Keratinocyte (primary cell): Measurements from ENCODE around the gene SNX12. TPM values are rescaled to one million over a fixed set of nuclear protein-coding genes. Genes with fewer than 3 reads are reported as not detected.
"Not testable (repeated sequence)": the region's sequence is repeated elsewhere in the genome, so short reads cannot be mapped to it uniquely, and the experiment has no call there.

Source experiments
- DNase-seq: peaks from one replicate; pipeline ENCODE4 v3.0.0-alpha.2; 2011; ENCODE audit warnings: low read depth, missing footprints, low spot score
- FAIRE-seq: peaks from 2 replicates; lab custom pipeline; 2011; peaks lifted over from hg19 to GRCh38; lab: Jason Lieb, UNC
- H2AFZ ChIP-seq: 2 replicates; pipeline ENCODE4 v1.6.0; 2012; ENCODE audit warnings: low read length, control low read depth, inconsistent platforms; ENCODE audit not compliant: control insufficient read depth
- H3K27ac ChIP-seq: 2 replicates; pipeline ENCODE4 v1.5.1; 2011; ENCODE audit warnings: low read length; ENCODE audit not compliant: control insufficient read depth, insufficient read depth
- H3K27me3 ChIP-seq: 3 replicates; pipeline ENCODE4 v1.6.0; 2011; ENCODE audit warnings: low read length; ENCODE audit not compliant: control insufficient read depth, insufficient read depth; ENCODE audit errors: extremely low read depth
- H3K36me3 ChIP-seq, 2 experiments: 2 replicates in 1 of 2; 3 replicates in 1 of 2; pipeline ENCODE4 v1.5.1; 2011; ENCODE audit warnings: low read length in 2 of 2, mild to moderate bottlenecking in 1 of 2; ENCODE audit not compliant: control insufficient read depth in 2 of 2, insufficient read depth in 2 of 2; ENCODE audit errors: extremely low read depth in 1 of 2
- H3K4me1 ChIP-seq: 3 replicates; pipeline ENCODE4 v1.5.1; 2011; ENCODE audit warnings: low read length; ENCODE audit not compliant: control insufficient read depth, insufficient read depth; ENCODE audit errors: extremely low read depth
- H3K4me2 ChIP-seq: 3 replicates; pipeline ENCODE4 v1.6.0; 2011; ENCODE audit warnings: low read depth, low read length; ENCODE audit not compliant: control insufficient read depth, insufficient read depth; ENCODE audit errors: extremely low read depth
- H3K4me3 ChIP-seq, 3 experiments: fragments of 200-600 bp in 1 of 3; sonication (generic) in 1 of 3; 2 replicates in 2 of 3; 3 replicates in 1 of 3; pipeline ENCODE4 v1.5.1; 2011 to 2016; ENCODE audit warnings: low read length in 3 of 3, mild to moderate bottlenecking in 3 of 3, control low read depth in 2 of 3, inconsistent platforms in 1 of 3, low read depth in 1 of 3, mixed read lengths in 1 of 3, mixed run types in 1 of 3, moderate library complexity in 1 of 3; ENCODE audit not compliant: control insufficient read depth in 2 of 3, insufficient read depth in 2 of 3; ENCODE audit errors: extremely low read depth in 1 of 3
- H3K79me2 ChIP-seq: 2 replicates; pipeline ENCODE4 v1.6.0; 2012; ENCODE audit warnings: low read length; ENCODE audit not compliant: control insufficient read depth, insufficient read depth
- H3K9ac ChIP-seq: 3 replicates; pipeline ENCODE4 v1.6.0; 2011; ENCODE audit warnings: low read length; ENCODE audit not compliant: control insufficient read depth, insufficient read depth; ENCODE audit errors: extremely low read depth
- H3K9me1 ChIP-seq: 3 replicates; pipeline ENCODE4 v1.6.0; 2011; ENCODE audit warnings: low read length; ENCODE audit not compliant: control insufficient read depth, insufficient read depth; ENCODE audit errors: extremely low read depth
- H3K9me3 ChIP-seq: 2 replicates; pipeline ENCODE4 v1.5.1; 2012; ENCODE audit warnings: low read depth, low read length; ENCODE audit not compliant: control insufficient read depth
- H4K20me1 ChIP-seq: 3 replicates; pipeline ENCODE4 v1.6.0; 2011; ENCODE audit warnings: low read length; ENCODE audit not compliant: control insufficient read depth, insufficient read depth; ENCODE audit errors: extremely low read depth
- CTCF ChIP-seq, 3 experiments: IDR thresholded peaks in 1 of 3; conservative IDR thresholded peaks in 1 of 3; optimal IDR thresholded peaks in 1 of 3; 2 replicates in 2 of 3; 3 replicates in 1 of 3; pipeline versions ENCODE3 to v1.5.1; 2011; ENCODE audit warnings: low read length in 3 of 3, mild to moderate bottlenecking in 3 of 3, moderate library complexity in 2 of 3, control low read depth in 1 of 3, inconsistent platforms in 1 of 3; ENCODE audit not compliant: insufficient read depth in 2 of 3; ENCODE audit errors: extremely low read depth in 1 of 3
- EZH2 ChIP-seq: IDR thresholded peaks from one replicate; pipeline ENCODE4 v1.6.1; 2012; ENCODE audit warnings: inconsistent platforms, mild to moderate bottlenecking, low read length, moderate library complexity
- dilution Hi-C: fragments of 300-500 bp; cut with MboI; formaldehyde crosslinking; loops from one replicate; pipeline ENCODE4 v1.7.0; 2020; ENCODE audit warnings: low sequenced_read_pairs; ENCODE audit not compliant: extremely low pct_ligation_motif_present
- polyA plus RNA-seq, 5 experiments: library from polyadenylated mRNA; depleted of rRNA in 3 of 5; stranded (reverse) in 3 of 5; stranded (forward) in 1 of 5; unstranded in 1 of 5; fragments of >200 nt; gene quantifications; 1 replicate in 1 of 5; 2 replicates in 3 of 5; 3 replicates in 1 of 5; pipeline versions ENCODE4 v1.2.1 to v1.2.3, GENCODE V29; 2011 to 2012; ENCODE audit warnings: missing spikeins in 2 of 5, low read depth in 1 of 5, low replicate concordance in 1 of 5

Gene SNX12
- polyA plus RNA-seq, 1 donor (not counting 4 experiments of a cell fraction or from before 2014, with no cell fraction given): 94.0 TPM

- Histone ChIP-seq H3K9me1 (no peaks in the 10 kb centered on the region), H3K36me3 (peaks cover 0 to 3% of the 10 kb centered on the region in 2 experiments), H3K27me3 (no peaks in the 10 kb centered on the region), H3K4me3 (no peak overlapping the region), H3K27ac (no peak overlapping the region), H3K9me3 (no peaks in the 10 kb centered on the region), H3K79me2 (no peaks in the 10 kb centered on the region), H4K20me1 (no peaks in the 10 kb centered on the region), H3K4me1 (no peaks in the 10 kb centered on the region), H2AFZ (no peak overlapping the region), H3K9ac (no peak overlapping the region), H3K4me2 (no peak overlapping the region)
- TF ChIP-seq CTCF (optimal IDR thresholded peaks at IDR 0.05 in 1 of 3, IDR thresholded peaks at IDR 0.05 in 1 of 3, conservative IDR thresholded peaks at IDR 0.05 in 1 of 3; ENCODE audit: extremely low read depth in 1 of 3, insufficient read depth in 2 of 3, low read length in 3 of 3) (no peak), EZH2 (no peak)
- no peak for FAIRE-seq
- dilution Hi-C loops: no loop called here
- no peak for DNase-seq
These were observed 14.9 kb downstream of the SNX12 start for GRCh38 chrX:71053217-71053621.

- FAIRE-seq (no peak), DNase-seq (no peak)
- H3K9ac ChIP-seq: no peak overlapping the region
- peaks cover 0 to 3% of the 10 kb centered on the region in 2 experiments for H3K36me3 ChIP-seq
- no peak overlapping the region for H3K4me3 ChIP-seq
- H3K9me3 ChIP-seq: no peaks in the 10 kb centered on the region
- no peak overlapping the region for H3K27ac ChIP-seq
- H4K20me1 ChIP-seq: no peaks in the 10 kb centered on the region
- no peaks in the 10 kb centered on the region for H3K27me3 ChIP-seq
- H3K79me2 ChIP-seq: no peaks in the 10 kb centered on the region
- dilution Hi-C loops: no loop called here
- no peak for TF ChIP-seq CTCF (optimal IDR thresholded peaks at IDR 0.05 in 1 of 3, IDR thresholded peaks at IDR 0.05 in 1 of 3, conservative IDR thresholded peaks at IDR 0.05 in 1 of 3; ENCODE audit: extremely low read depth in 1 of 3, insufficient read depth in 2 of 3, low read length in 3 of 3)
- TF ChIP-seq EZH2: no peak
- H3K9me1 ChIP-seq: no peaks in the 10 kb centered on the region
- H2AFZ ChIP-seq: no peak overlapping the region
- H3K4me2 ChIP-seq: no peak overlapping the region
- no peaks in the 10 kb centered on the region for H3K4me1 ChIP-seq
These were observed 15.4 kb downstream of the SNX12 start for GRCh38 chrX:71052721-71053120.

GRCh38 chrX:71047891-71048290 is 20.2 kb downstream of the SNX12 start:
- H3K9ac ChIP-seq, H3K9me3 ChIP-seq, H3K79me2 ChIP-seq, H2AFZ ChIP-seq, H3K36me3 ChIP-seq, H3K4me3 ChIP-seq, H3K27me3 ChIP-seq, H3K4me1 ChIP-seq, FAIRE-seq, H4K20me1 ChIP-seq, H3K4me2 ChIP-seq, dilution Hi-C loops, H3K9me1 ChIP-seq, H3K27ac ChIP-seq, DNase-seq: not testable (repeated sequence)
